IMR-90 (cell line): ENCODE measurements around the gene LINC00632. TPM values are rescaled to one million over a fixed set of nuclear protein-coding genes. Genes with fewer than 3 reads are reported as not detected.

ENCODE experiments used
- ATAC-seq: fragments of 200-7000 bp; cut with Tn5 transposase; 2 replicates; pipeline ENCODE4 v1.9.1; 2020; ENCODE audit warnings: low read depth, mild to moderate bottlenecking, moderate library complexity
- BruUV-seq: library from RNA; stranded (reverse); fragments of 400-500 nt; replicated peaks from 2 replicates; lab custom pipeline; 2021; lab: Mats Ljungman, UMichigan
- CTCF ChIA-PET: fragments of 300-600 bp; formaldehyde crosslinking; extraction: SDS; loops from one replicate; lab custom pipeline; 2021; ENCODE audit warnings: antibody characterized with exemption; lab: Yijun Ruan, JAX
- POLR2A ChIA-PET: fragments of 300-600 bp; sonication (Branson Sonifier 250); formaldehyde crosslinking; loops from one replicate; lab custom pipeline; 2022; ENCODE audit warnings: antibody characterized with exemption; ENCODE audit not compliant: unreplicated experiment; lab: Charles Lee
- DNase-seq: peaks from one replicate; pipeline ENCODE4 v3.0.0; 2013
- H2AFZ ChIP-seq: replicated peaks from 2 replicates; pipeline ENCODE3; 2013; ENCODE audit warnings: low read length, mild to moderate bottlenecking; ENCODE audit not compliant: poor library complexity
- H2AK5ac ChIP-seq: 2 replicates; pipeline ENCODE4 v1.6.1; 2013; ENCODE audit warnings: low read depth, low read length, inconsistent platforms
- H2AK9ac ChIP-seq: replicated peaks from 2 replicates; pipeline ENCODE3; 2013; ENCODE audit warnings: mild to moderate bottlenecking, low read depth, low read length, moderate library complexity; ENCODE audit not compliant: poor library complexity
- H2BK120ac ChIP-seq: 2 replicates; pipeline ENCODE4 v1.6.1; 2013; ENCODE audit warnings: low read depth, low read length, inconsistent platforms
- H2BK15ac ChIP-seq: 3 replicates; pipeline ENCODE4 v1.6.1; 2013; ENCODE audit warnings: low read depth, low read length, inconsistent platforms
- H2BK20ac ChIP-seq: 2 replicates; pipeline ENCODE4 v1.6.1; 2013; ENCODE audit warnings: low read depth, mild to moderate bottlenecking, inconsistent platforms, low read length, moderate library complexity
- H2BK5ac ChIP-seq: 2 replicates; pipeline ENCODE4 v1.6.1; 2013; ENCODE audit warnings: mild to moderate bottlenecking, low read depth, low read length, inconsistent platforms; ENCODE audit not compliant: poor library complexity, severe bottlenecking
- H3K14ac ChIP-seq: replicated peaks from 2 replicates; pipeline ENCODE4 v1.6.1; 2013; ENCODE audit warnings: low read depth, low read length, inconsistent platforms
- H3K18ac ChIP-seq: 2 replicates; pipeline ENCODE4 v1.6.1; 2013; ENCODE audit warnings: low read depth, low read length, control low read depth
- H3K23ac ChIP-seq: 2 replicates; pipeline ENCODE4 v1.6.1; 2013; ENCODE audit warnings: low read depth, low read length, inconsistent platforms
- H3K27ac ChIP-seq: 2 replicates; pipeline ENCODE4 v1.5.1; 2013; ENCODE audit warnings: mild to moderate bottlenecking, control low read depth, low read length; ENCODE audit not compliant: insufficient read depth
- H3K27me3 ChIP-seq: 2 replicates; pipeline ENCODE4 v1.6.1; 2013; ENCODE audit warnings: low read length; ENCODE audit not compliant: control insufficient read depth, insufficient read depth
- H3K36me3 ChIP-seq: 2 replicates; pipeline ENCODE4 v1.6.1; 2013; ENCODE audit warnings: low read length, mixed read lengths; ENCODE audit not compliant: control insufficient read depth, insufficient read depth
- H3K4ac ChIP-seq: 2 replicates; pipeline ENCODE4 v1.6.1; 2013; ENCODE audit warnings: low read depth, low read length, inconsistent platforms
- H3K4me1 ChIP-seq: 2 replicates; pipeline ENCODE4 v1.6.1; 2013; ENCODE audit warnings: low read length, mixed read lengths; ENCODE audit not compliant: control insufficient read depth, insufficient read depth
- H3K4me2 ChIP-seq: 2 replicates; pipeline ENCODE4 v1.6.1; 2013; ENCODE audit warnings: low read depth, mild to moderate bottlenecking, control low read depth, low read length, moderate library complexity
- H3K4me3 ChIP-seq: 2 replicates; pipeline ENCODE4 v1.5.1; 2013; ENCODE audit warnings: low read depth, mild to moderate bottlenecking, control low read depth, low read length, moderate library complexity; ENCODE audit not compliant: insufficient read depth
- H3K56ac ChIP-seq: 2 replicates; pipeline ENCODE4 v1.6.1; 2013; ENCODE audit warnings: low read length, inconsistent platforms; ENCODE audit not compliant: insufficient read depth; ENCODE audit errors: extremely low read depth
- H3K79me1 ChIP-seq, 2 experiments: 2 replicates each; pipeline ENCODE4 v1.6.1; 2013; ENCODE audit warnings: low read length in 2 of 2, inconsistent platforms in 1 of 2, low read depth in 1 of 2
- H3K9ac ChIP-seq: 2 replicates; pipeline ENCODE4 v1.6.1; 2013; ENCODE audit warnings: low read depth, low read length, control low read depth
- H3K9me1 ChIP-seq: 2 replicates; pipeline ENCODE4 v1.6.1; 2013; ENCODE audit warnings: low read length, inconsistent platforms; ENCODE audit not compliant: insufficient read depth
- H3K9me3 ChIP-seq: 2 replicates; pipeline ENCODE4 v1.6.1; 2013; ENCODE audit warnings: low read length; ENCODE audit not compliant: control insufficient read depth, insufficient read depth
- H4K20me1 ChIP-seq: 2 replicates; pipeline ENCODE4 v1.6.1; 2013; ENCODE audit warnings: low read length, inconsistent platforms; ENCODE audit not compliant: insufficient read depth
- H4K5ac ChIP-seq: 2 replicates; pipeline ENCODE4 v1.6.1; 2013; ENCODE audit warnings: mild to moderate bottlenecking, low read depth, low read length, control low read depth
- H4K8ac ChIP-seq, 2 experiments: 2 replicates each; pipeline ENCODE4 v1.6.1; 2013; ENCODE audit warnings: low read depth in 2 of 2, low read length in 2 of 2, control low read depth in 1 of 2, inconsistent platforms in 1 of 2
- H4K91ac ChIP-seq: 2 replicates; pipeline ENCODE4 v1.6.1; 2013; ENCODE audit warnings: low read depth, low read length, inconsistent platforms; ENCODE audit not compliant: insufficient read depth
- CHD1 ChIP-seq: IDR thresholded peaks from 2 replicates; pipeline ENCODE4 v1.6.1; 2012; ENCODE audit warnings: low read depth, low read length, improper control_type of control experiment
- CTCF ChIP-seq: conservative IDR thresholded peaks from 2 replicates; pipeline ENCODE4 v1.5.1; 2012; ENCODE audit warnings: mild to moderate bottlenecking, low read depth, low read length, improper control_type of control experiment
- MAZ ChIP-seq: IDR thresholded peaks from 2 replicates; pipeline ENCODE4 v1.6.1; 2012; ENCODE audit warnings: low read depth, mild to moderate bottlenecking, low read length, improper control_type of control experiment, moderate library complexity, borderline replicate concordance
- WGBS, 2 experiments: methylation state at CpG; one replicate each; pipeline versions ENCODE4 v1.1.5 to v1.1.7; 2013; ENCODE audit warnings: missing lambda C conversion rate in 2 of 2; ENCODE audit not compliant: insufficient read length in 1 of 2; ENCODE audit errors: extremely low coverage in 2 of 2; 5-methylcytosine and 5-hydroxymethylcytosine counted together
- dilution Hi-C: fragments of 300-500 bp; cut with HindIII; formaldehyde crosslinking; loops from one replicate; pipeline ENCODE4 v1.14.3; 2018; ENCODE audit warnings: low sequenced_read_pairs; ENCODE audit not compliant: unreplicated experiment
- in situ Hi-C: fragments of 300-500 bp; cut with MboI; formaldehyde crosslinking; loops from 3 replicates; pipeline ENCODE4 v1.14.3; 2019; ENCODE audit warnings: low sequenced_read_pairs, inconsistent platforms, mixed read lengths
- intact Hi-C: fragments of 100-400 bp; cut with micrococcal nuclease; formaldehyde crosslinking; loops from 2 replicates; pipeline ENCODE4 v1.10.0; 2022
- polyA plus RNA-seq, 3 experiments: library from polyadenylated mRNA; depleted of rRNA; stranded (reverse); fragments of >200 nt; gene quantifications; 2 replicates each; pipeline ENCODE4 v1.2.3, GENCODE V29; 2012; ENCODE audit warnings: low replicate concordance in 1 of 3
- total RNA-seq: library from RNA; depleted of rRNA; stranded (reverse); fragments of >200 nt; gene quantifications from 2 replicates; pipeline ENCODE4 v1.2.3, GENCODE V29; 2012

The LINC00632 gene
- total and polyA plus RNA-seq, 2 of the 4 experiments (the other 2 are of a cell fraction), result 7.2 to 25.0 TPM

- Histone ChIP-seq H3K36me3 (no peaks in the 10 kb centered on the region), H3K27me3 (no peaks in the 10 kb centered on the region), H3K56ac (no peak overlapping the region), H2AFZ (no peak overlapping the region), H2BK120ac (no peak overlapping the region), H4K5ac (no peak overlapping the region), H2BK15ac (no peak overlapping the region), H3K18ac (no peak overlapping the region), H4K20me1 (no peaks in the 10 kb centered on the region), H2AK5ac (no peak overlapping the region), H2AK9ac (no peak overlapping the region), H4K91ac (no peak overlapping the region), H3K9ac (no peak overlapping the region), H3K27ac (no peak overlapping the region), H3K9me3 (0 out of 2 replicates have a peak, but pooled peaks cover 1% of the 10 kb centered on the region), H3K4ac (no peak overlapping the region), H3K23ac (no peak overlapping the region), H3K4me1 (no peaks in the 10 kb centered on the region), H3K4me3 (no peak overlapping the region), H4K8ac (no peak overlapping the region), H2BK20ac (no peak overlapping the region), H3K9me1 (no peaks in the 10 kb centered on the region), H3K4me2 (no peak overlapping the region), H3K14ac (no peak overlapping the region), H3K79me1 (no peaks in the 10 kb centered on the region), H2BK5ac (peak overlapping the region; percentile 89)
- POLR2A ChIA-PET, result no interaction called here
- dilution Hi-C loops, result no loop called here
- no peak for ATAC-seq
- in situ Hi-C loops, result no loop called here
- CTCF ChIA-PET, result no interaction called here
- TF ChIP-seq MAZ, result no peak
- TF ChIP-seq CHD1, result no peak
- no peak for TF ChIP-seq CTCF
- no peak for DNase-seq
- WGBS, 2 experiments, result 60 to 100% methylated on average over 1 to 3 of the region's 3 CpGs
- intact Hi-C loops, result no loop called here
- no TSS peak for BruUV-seq
These were observed 15.2 kb downstream of the LINC00632 start for GRCh38 chrX:140724736-140725135.
